ENCODE measurements around the gene CRYL1. TPM values are rescaled to one million over a fixed set of nuclear protein-coding genes. Genes with fewer than 3 reads are reported as not detected.
A peak's percentile ranks its signal among the peaks of the same experiment; 100 is the strongest.

CRYL1 gene, protein sequence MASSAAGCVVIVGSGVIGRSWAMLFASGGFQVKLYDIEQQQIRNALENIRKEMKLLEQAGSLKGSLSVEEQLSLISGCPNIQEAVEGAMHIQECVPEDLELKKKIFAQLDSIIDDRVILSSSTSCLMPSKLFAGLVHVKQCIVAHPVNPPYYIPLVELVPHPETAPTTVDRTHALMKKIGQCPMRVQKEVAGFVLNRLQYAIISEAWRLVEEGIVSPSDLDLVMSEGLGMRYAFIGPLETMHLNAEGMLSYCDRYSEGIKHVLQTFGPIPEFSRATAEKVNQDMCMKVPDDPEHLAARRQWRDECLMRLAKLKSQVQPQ
- polyA plus RNA-seq (2013, experiment 1 of 2; ENCODE audit: insufficient read length): 12.6 TPM
- 13.9 TPM for polyA plus RNA-seq (2013, experiment 2 of 2; ENCODE audit: insufficient read length)

DNA sequence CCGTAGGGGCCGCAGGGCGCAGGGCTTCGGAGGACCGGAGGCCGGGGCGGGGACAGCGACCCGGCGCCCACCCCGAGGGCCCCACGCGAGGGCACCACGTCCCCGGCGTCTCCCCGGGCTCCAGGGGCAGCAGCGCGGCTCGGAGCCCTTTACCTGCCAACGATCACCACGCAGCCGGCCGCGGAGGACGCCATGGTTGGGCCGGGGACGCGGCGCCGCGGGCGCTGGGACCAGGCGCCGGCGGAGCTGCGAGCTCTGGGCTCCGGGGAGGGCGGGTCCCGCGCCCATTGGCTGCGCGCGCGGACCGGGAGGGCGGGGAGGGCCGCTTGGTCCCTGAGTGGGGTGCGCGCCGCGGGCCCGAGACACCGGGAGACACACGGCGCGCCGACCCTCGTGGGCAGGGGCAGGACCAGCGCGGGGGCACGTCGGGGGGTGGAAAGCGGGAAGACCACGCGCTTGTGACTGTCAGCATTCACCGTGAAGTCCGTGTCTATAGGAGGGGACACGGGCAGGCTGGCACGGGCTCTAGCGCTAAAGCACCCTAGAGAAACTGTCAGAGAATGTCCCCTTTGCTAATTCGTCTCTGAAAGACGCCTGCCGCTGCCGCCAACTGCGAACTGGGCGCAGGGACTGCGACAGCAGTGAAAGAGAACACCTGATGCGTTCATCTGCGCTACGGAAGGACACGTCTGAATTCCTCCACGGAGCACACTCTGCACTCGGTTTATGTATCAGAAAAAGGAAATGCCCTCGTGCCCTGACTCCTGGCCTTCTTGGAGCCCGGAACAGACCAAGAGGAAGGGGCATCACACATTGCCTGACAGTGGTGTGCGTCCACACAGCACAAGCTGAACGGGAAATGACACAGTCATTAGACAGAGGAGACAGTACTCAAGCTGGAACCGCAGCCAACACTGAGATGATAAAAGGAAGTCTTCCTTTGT is at the start of gene CRYL1:
Gene CRYL1, minus strand, starts transcription at position 257 of the 944 bp plus-strand sequence. Its CDS starts 63 bp downstream, at position 194.
- peak; percentile 59 for DNase-seq

DNA sequence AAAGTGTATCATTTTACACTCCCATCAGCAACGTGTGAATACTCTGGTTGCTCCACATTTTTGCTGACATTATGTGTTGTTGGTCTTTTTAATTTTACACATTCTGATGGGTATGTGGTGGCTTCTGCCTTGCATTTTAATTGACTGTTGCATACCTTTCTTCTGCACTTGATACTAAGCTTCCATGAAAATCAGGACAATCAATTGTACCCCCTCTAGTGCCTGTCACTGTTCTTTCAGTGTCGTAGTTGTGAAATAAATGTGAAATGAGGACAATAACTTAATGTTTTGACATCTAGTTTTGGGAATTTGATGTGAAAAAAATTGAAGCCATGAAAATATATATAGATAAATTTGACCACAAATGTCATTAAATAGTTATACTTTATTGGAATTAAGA is 48.0 kb upstream of the CRYL1 start:
- no peak for DNase-seq

DNA sequence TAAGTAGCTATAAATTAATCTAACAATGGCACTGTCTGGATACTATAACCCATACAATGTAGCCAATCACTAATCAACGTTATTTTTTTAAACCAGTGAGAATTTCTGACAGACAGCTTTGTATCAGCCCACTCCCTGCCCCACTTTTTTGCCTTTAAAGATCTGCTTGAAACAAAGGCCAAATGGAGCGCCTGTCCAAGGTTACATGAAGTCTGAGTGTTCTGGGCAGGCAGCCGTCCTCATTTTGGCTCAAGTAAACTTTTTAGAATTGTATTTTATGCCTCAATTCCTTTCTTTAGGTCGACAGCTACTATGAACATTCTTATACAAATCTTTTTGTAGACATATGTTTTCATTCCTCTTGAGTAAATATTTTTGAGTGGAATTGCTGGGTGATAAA is 47.5 kb upstream of the CRYL1 start:
- DNase-seq: no peak

DNA sequence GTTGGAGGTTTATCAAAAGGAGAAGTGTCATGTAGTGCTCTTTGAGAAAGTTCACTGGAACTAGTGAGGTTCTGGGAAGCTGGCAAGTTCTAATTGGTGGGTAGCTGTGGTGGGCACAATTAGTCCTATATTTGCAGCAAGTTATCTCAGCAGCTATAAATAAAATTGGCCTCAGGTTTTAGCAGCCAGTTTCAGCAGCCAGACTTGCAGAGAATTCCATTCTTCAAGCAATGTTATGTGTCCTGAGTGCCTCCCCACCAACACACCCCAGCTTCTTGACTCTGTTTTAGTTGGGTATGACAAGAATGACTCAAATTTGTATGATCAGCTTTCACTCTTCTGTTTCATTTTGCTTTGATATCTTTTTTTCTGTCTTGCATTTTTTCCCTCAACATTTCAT is 46.0 kb upstream of the CRYL1 start:
- DNase-seq: no peak

DNA sequence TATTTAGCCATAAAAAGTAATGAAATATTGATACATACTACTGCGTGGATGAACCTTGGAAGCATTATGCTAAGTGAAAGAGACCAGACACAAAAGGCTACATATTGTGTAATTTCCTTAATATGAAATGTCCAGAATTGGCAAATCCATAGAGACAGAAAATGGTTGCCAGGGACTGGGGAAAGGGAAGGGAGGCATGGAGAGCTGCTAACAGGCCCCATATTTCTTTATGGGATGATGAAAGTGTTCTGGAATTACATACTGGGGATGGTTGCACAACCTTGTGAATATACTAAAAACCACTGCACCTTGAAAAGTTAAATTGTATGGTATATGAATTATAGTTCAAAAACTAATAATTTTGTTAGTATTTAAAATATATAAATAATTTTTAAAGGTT is 44.9 kb upstream of the CRYL1 start:
- DNase-seq: peak; percentile 67

DNA sequence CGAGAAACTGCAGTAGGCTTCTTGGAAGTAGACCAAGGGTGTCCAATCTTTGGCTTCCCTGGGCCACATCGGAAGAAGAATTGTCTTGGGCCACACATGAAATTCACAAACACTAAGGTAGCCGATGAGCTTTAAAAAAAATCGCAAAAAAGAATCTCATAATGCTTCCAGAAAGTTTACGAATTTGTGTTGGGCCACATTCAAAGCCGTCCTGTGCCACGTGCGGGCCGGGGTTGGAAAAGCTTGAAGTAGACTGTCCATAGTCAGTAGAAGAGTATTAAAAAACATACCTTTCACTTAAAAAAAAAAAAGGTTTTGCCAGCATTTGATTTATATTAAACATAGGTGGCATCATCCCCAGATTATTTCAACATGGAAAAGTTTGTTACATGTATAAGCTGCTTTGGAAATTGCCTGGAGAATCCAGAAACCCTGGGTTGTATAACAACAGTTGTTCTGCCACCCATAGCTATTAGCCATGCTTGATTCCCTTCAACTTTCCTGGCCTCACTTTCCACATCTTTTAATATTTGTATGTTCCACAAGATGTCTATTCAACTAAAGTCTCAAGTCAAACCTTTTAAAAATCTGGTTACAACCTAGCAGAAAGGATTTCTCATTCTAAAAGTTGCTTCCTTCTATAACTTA is 42.3 kb upstream of the CRYL1 start:
- DNase-seq: no peak

DNA sequence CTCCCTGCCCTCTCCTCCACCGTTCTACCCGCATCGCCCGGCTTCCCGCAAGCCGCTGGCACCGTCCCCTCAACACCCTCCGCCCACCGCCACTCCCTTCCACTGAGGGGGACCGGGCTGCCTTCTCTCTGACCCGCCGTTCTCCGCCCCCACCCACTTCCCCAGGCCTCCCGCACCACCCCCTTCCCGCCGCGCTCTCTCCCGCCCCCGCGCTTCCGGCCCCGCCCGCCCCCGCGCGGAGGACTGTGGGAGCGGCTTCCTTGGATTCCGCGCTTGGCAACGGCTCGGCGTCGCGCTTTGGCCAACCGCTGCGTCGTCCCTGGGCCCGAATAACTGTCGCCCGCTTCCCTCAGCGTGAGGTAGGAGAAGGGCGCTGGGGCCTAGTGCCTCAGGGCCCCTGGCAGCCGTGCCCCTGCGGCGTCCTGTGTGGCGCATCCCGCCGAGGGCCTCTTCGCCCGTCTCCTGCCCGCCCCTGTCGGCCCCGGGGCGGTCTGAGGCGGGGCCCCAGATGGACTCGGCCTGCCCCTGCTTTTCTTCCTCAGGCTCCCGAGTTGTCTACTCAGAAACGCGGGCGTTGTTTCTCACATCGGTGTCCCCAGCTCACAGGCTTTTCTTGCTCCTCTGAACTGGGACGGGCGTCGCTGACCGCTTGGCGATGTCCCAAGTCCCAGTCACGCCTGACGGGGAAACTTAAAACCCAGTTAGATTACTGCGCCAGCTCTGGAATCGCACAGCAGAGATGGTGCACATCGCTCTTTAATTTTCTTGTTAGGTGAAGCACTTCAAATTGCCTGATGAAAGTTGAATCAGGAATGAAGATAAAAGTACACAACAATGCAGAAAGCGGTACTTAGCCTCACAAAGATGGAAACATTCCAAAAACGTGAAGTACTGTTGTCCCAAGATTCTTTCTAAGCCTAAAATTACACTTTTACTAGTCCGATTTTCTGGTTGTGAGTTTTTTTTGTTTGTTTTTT is 41.5 kb upstream of the CRYL1 start, which contains the start of gene IFT88:
Gene IFT88, plus strand, starts transcription at position 260 of the 977 bp plus-strand sequence. CDS start 7,229 bp downstream, outside the sequence.
- peak; percentile 89 for DNase-seq

DNA sequence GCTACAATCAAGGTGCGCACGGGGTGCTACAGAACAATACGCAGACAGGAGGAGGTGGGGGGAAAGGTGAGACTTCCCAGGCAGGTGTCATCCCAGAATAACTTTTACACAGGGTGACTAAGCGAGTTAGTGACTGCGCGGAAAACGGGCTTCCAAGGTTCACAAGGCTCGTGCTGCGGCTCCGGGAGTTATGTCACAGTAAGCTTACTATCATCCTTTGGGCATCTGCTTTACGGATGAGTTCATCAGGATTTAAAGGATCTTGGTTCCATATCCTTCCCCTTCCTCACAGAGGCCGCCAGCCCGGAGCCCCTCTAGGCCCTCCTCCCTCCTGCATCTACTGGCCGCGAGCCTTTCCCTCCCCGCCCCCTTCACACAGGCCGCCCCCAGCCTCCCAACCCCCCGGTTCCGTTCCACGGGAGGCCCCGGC is 40.8 kb upstream of the CRYL1 start:
- peak; percentile 80 for DNase-seq

DNA sequence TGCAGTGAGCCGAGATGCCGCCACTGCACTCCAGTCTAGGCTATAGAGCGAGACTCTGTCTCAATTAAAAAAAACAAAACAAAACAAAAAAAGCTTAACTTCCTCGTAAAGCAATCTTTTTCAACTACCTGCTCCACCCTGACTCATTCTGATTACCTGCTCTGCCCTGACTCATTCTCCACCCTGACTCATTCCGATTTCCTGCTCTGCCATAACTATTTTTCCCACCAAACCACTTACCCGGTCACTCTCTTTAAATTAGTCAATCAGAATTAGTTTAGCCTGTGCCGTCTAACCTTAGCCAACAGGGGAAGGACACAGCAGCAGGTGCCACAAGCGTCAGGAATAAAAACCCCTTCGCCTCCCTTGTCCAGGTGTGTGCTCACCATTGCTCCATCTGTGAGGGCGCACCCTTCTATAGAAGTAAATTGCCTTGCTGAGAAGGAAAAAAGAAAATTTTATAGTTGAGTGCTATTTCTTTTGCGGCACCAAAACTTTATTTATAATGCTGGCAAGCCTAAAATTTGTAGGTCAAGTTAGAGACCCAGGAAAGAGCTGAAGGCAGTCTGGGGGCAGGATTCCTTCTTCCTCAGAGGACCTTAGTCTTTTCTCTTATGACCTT is 39.6 kb upstream of the CRYL1 start:
- no peak for DNase-seq

DNA sequence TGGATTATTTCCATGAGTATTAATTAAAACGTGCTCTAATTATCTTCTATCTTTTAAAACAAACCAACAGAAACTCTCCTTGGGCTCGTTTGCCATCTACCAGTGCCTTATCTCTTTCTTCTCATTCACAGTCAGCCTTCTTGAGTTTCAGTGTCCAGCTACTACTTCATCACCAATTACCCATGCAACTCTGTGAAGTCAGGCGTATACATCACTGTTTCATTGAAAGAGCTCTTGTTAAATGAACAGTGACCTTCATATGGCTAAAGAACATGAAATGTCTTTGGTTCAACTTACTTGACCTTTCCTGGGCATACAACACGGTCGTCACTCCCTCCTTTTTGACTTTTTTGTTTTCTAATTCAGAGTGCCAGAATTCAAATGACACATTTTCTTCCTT is 36.1 kb upstream of the CRYL1 start:
- DNase-seq: no peak

DNA sequence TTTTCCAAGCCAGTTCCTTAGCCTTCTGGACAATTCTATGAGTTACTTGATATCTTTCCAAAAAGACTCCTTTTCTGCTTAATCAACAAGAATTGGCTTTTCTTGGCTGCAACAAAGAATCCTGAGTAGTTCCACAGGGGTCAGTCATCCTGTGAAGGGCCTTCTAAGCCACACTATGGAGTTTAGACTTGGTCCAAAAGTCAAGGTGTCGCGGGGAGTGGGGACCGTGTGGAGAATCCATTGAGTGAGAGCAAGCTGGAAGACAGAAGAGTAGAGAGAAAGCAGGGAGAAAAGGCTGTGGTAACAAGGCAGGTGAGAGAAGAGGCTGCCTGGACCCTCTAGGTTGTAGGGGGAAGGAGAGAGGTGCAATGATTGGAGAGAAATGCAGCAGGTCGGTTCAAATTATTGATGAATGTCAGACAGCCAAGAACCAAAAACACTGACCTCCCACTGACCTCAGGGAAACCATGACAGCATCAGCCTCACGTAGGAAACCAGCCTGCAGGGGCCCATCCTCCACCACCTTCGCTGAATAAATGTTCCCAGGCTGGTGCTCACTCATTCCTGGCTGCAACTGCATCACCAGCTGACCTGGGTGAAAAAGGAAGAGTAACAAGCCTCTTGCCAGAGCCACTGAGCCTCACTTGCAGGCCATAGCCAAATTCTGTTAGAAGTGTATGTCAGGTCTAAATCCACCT is 34.2 kb upstream of the CRYL1 start:
- no peak for DNase-seq

DNA sequence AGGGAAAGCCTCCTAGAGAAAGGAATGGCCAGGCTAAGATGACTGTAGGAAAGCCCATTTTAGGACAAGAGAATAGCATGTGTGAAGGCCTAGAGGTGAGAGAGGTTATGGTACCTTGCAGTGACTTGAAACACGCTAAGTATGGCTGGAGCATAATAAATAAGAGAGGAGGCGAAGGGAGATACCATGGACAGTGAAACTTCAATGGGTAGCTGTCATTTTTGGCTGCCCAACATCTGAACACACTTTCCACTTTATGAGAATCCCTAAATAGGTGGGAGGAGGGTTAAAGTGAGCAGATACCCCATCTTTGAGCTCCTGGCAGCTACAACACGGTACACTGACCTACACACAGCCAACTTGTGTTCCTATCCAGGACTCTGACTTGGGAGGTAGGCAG is 33.3 kb upstream of the CRYL1 start:
- DNase-seq: no peak

DNA sequence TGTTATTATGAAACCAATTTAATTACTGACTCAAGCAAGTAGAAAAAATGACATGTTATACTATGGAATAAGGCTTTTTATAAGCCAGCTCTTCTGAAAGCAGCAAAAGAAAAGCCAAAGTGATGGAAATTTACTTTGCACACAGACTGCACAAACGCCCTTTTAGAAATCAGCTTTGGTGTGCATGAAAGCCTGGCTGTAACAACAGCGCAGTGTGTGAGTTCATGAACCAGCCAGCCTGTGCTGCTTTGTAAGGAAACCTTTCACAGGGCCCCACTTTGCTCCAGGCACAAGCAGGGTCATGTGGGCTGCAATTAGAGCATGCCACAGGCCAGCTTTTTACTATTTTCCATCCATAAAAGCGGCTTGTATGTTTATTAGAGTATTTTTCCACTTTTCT is 27.7 kb upstream of the CRYL1 start:
- DNase-seq: no peak

DNA sequence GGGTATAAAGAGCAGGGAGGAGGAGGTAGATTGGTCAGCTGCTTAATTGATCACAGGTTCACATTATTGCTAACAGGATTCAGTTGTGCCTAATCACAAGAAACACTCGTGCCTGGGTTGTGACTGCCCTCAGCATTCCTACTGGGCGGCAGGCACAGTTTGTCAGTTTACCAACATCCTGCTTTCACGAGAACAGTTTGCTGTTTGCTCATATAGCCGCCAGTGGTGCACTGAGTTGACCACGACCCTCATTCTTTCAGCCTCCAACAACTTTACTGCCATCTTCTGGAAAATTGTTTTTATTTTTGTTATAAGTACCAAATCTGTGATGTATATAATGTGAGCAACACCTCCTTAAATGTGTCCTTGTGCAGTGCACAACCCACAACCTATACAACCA is 25.1 kb upstream of the CRYL1 start:
- no peak for DNase-seq

DNA sequence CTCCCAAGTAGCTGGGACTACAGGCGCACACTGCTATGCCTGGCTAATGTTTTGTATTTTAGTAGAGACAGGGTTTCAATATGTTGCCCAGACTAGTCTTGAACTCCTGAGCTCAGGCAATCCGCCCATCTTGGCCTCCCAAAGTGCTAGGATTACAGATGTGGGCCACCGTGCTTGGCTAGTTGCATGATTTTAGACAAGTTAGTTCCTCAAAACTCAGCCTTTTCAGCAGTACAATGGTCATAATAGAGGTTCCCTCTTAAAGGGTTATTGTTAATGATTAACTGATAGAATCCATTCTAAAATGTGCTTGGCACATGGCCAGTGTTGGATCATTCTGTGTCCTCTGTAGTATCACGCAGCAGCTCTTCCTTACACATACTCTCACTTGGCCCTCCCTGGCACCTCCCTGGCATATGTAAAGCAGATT is 21.8 kb upstream of the CRYL1 start:
- DNase-seq: no peak

DNA sequence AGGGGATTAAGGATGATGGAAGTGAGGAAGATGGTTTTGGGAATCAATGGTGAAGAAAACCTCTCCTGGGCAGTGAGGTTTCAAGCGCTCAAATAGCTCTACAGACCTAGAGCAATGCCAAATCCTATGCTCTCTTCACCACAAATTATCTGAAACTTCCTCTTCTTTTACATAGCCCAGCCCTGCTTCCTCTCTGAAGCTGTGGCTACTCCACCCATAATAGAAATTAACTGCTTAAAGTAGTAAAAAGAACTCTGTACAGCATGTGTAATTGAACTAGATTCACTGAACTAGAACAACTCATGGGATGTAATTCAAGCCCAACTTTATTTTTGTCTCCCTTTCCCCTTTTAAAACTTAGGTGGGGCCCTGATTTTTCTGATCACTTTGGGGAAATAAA is 20.9 kb upstream of the CRYL1 start:
- no peak for DNase-seq

DNA sequence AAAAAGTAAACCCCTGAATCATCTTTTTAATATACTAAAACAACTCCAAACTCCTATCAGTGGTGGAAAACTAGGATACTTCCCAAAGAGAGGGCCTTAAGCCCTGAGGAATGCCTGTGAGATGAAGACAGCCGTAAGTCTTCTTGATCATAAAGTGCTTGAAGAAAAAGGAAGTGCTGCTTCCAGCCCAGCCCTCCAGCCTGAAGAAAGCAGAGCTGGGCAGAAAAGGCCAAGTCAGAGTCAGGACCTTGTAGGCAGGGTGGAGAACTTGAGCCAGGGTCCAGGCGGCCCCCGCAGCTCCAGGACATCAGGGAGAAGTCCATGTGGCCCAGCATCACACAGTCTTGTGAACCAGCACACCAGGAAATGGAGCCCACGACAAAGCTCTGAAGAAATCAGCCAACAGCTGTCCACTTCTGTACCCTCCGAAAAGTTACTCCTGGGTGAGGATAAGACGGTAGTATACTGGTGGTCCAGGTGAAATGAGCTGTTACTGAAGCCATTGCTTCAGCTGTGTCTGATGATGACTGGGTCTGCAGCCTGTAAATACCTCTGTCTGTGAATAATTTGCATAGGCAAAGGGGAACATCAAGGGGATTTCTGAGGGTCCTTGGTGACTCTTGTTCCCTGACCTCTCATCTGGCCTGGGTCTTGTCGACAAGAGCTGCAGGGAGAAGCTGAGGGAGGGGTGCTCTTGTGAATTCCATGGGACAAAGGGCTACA is 18.7 kb upstream of the CRYL1 start:
- no peak for DNase-seq

DNA sequence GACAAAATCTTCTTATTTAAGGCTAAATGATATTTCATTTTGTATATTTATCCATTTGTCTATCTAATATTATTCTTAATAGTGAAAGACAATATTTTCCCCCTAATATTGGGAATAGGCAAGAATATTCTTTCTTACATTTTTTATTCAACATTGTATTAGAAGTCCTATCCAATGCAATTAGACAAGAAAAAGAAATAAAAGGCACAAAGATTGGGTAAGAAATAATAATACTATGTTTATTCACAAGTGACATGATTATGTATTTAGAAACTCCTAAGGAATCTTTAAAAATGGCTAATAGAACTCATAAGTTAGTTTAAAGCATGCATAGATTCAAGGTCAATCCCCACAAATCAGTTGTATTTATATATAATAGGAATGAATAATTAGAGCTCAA is 11.3 kb upstream of the CRYL1 start:
- DNase-seq: no peak

DNA sequence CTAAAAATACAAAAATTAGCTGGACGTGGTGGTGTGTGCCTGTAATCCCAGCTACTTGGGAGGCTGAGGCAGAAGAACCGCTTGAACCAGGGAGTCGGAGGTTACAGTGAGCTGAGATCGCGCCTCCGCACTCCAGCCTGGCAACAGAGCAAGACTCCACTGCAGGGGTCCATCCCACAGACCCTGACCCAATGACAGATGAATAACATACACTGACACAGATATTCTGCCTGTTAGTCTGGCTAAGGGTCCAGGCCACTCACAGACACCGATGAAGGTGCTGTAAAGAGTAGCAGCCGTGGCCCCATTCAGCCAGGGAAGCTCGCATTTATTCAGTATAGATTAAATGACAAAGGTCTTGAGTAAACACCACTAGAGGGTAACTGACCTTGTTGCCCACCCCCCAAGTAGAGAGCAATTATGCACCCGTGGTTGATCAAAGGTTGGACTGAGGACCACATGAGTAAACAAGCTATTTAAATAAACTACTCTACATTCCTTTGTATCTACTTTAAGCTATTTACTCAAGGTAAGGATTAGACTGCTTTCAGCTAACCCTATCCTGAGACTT is 8.5 kb upstream of the CRYL1 start:
- DNase-seq: no peak
